Measurements from ENCODE around the gene SLIT3.

The SLIT3 gene

DNA sequence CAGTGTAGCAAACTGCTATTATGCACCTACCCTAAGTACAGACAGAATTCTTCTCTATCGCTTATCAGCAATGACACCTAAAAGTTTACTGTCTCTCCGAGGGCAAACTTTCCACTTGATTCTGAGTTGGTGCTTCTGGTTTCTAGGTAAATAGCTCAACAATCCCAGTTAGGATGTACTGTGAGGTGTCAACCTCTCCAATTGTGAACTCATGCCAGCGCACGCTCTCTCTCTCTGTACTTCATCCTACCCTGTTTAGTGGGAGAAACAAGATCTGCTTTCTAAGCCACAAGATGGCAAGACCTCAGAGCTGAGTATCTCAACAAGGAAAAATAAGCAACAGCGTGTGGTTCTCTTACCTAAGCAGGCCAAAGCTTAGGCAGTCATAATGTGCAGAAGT is 335.3 kb downstream of the SLIT3 start:
- Histone ChIP-seq H3K36me3 (replicated peaks) (no peaks in the 10 kb centered on the region), H3K27me3 (replicated peaks) (no peaks in the 10 kb centered on the region), H3K4me3 (ENCODE audit: low read depth, low read length) (no peak overlapping the region), H3K27ac (no peak overlapping the region)
- TF ChIP-seq, protein P1, sequence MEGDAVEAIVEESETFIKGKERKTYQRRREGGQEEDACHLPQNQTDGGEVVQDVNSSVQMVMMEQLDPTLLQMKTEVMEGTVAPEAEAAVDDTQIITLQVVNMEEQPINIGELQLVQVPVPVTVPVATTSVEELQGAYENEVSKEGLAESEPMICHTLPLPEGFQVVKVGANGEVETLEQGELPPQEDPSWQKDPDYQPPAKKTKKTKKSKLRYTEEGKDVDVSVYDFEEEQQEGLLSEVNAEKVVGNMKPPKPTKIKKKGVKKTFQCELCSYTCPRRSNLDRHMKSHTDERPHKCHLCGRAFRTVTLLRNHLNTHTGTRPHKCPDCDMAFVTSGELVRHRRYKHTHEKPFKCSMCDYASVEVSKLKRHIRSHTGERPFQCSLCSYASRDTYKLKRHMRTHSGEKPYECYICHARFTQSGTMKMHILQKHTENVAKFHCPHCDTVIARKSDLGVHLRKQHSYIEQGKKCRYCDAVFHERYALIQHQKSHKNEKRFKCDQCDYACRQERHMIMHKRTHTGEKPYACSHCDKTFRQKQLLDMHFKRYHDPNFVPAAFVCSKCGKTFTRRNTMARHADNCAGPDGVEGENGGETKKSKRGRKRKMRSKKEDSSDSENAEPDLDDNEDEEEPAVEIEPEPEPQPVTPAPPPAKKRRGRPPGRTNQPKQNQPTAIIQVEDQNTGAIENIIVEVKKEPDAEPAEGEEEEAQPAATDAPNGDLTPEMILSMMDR (IDR thresholded peaks at IDR 0.05; ENCODE audit: low read depth, low read length, missing control alignments): no peak
- in situ Hi-C loops (cut with HindIII; ENCODE audit: low pct_ligation_motif_present, low sequenced_read_pairs): no loop called here
- no peak for DNase-seq

DNA sequence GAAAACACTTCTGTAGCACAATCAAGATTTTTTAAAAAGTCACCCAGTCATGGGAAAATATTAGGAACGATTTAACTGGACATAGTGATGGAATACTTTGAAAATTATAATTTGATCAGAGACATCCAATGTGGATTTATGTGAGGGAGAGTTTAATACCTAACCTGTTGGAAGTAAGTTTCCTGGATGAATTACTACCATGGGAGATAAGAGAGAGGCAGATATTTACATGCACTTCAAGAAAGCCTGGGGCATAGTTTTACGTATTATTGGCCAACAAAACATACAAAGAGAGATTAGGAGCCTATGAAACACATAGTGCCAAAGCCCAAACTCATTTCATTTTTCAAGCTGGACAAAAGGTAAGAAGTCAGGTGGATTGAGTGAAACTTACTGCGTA is 336.8 kb downstream of the SLIT3 start:
- TF ChIP-seq, protein P1 (IDR thresholded peaks at IDR 0.05; ENCODE audit: low read depth, low read length, missing control alignments): no peak
- Histone ChIP-seq H3K36me3 (replicated peaks) (no peaks in the 10 kb centered on the region), H3K27ac (no peak overlapping the region), H3K4me3 (ENCODE audit: low read depth, low read length) (no peak overlapping the region), H3K27me3 (replicated peaks) (no peaks in the 10 kb centered on the region)
- in situ Hi-C loops (cut with HindIII; ENCODE audit: low pct_ligation_motif_present, low sequenced_read_pairs): no loop called here
- no peak for DNase-seq

DNA sequence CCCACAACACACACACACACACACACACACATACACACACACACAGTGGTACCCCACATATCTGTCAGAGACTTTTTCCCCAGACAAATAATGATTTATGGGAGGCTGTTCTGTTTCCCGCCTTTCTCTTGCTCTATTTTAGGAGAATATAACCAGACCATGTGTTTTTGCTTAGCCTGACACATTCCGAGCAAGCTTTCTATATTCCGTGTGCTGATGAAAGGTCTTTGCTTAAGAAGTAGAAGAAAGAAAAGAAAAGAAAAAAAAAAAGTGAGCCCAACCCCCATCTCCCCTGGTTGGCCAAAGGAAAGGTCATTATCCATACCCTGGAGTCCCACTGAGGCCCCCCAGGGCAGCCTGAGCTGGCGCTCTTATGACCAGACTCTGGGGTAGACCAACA is 338.6 kb downstream of the SLIT3 start:
- no peak for DNase-seq
- no peak overlapping the region for H3K27ac ChIP-seq
- H3K36me3 ChIP-seq (replicated peaks): no peaks in the 10 kb centered on the region
- H3K4me3 ChIP-seq (ENCODE audit: low read depth, low read length): no peak overlapping the region
- no peaks in the 10 kb centered on the region for H3K27me3 ChIP-seq (replicated peaks)
- in situ Hi-C loops (cut with HindIII; ENCODE audit: low pct_ligation_motif_present, low sequenced_read_pairs): no loop called here
- TF ChIP-seq, protein P1 (IDR thresholded peaks at IDR 0.05; ENCODE audit: low read depth, low read length, missing control alignments): no peak

DNA sequence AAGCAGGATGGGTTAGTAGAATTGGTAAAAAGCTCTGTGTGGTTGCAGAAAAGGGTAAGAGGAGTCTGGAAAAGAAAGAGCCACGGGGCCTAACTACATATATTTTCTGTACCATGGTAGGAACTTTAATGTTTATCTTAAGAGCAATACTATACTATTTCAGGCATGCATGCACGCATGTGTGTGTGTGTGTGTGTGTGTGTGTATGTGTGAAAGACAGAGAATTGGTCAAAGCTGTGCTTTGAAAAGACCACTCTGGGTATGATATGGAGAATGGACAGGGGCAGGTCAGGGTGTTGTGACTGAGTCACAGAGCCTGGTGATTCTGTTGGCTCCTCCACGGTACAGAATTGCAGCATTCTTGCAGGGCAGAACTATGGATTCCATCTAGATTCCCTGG is 339.3 kb downstream of the SLIT3 start:
- Histone ChIP-seq H3K27ac (no peak overlapping the region), H3K27me3 (replicated peaks) (no peaks in the 10 kb centered on the region), H3K36me3 (replicated peaks) (no peaks in the 10 kb centered on the region), H3K4me3 (ENCODE audit: low read depth, low read length) (no peak overlapping the region)
- in situ Hi-C loops (cut with HindIII; ENCODE audit: low pct_ligation_motif_present, low sequenced_read_pairs): no loop called here
- no peak for DNase-seq
- TF ChIP-seq, protein P1 (IDR thresholded peaks at IDR 0.05; ENCODE audit: low read depth, low read length, missing control alignments): no peak

DNA sequence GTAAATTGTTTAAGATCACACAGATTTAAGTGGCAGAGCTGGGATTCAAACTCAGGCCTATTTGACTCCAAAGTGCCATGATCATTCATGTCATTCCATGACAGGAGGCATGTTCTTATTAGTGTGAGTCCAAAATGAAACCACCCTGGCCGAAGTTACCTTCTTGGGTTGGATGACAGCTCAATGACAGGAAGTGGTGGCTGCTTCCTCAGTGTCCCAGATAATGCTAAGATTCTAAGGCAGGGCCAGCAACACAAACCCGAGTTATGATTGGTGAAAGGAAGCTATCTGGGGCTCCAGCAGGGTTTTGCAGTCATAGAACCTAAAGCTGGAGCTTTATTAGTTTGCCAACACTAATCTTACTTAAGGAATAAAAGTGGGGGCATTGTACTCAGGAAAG is 340.4 kb downstream of the SLIT3 start:
- Histone ChIP-seq H3K4me3 (ENCODE audit: low read depth, low read length) (no peak overlapping the region), H3K27ac (no peak overlapping the region), H3K36me3 (replicated peaks) (no peaks in the 10 kb centered on the region), H3K27me3 (replicated peaks) (no peaks in the 10 kb centered on the region)
- in situ Hi-C loops (cut with HindIII; ENCODE audit: low pct_ligation_motif_present, low sequenced_read_pairs): no loop called here
- no peak for DNase-seq
- TF ChIP-seq, protein P1 (IDR thresholded peaks at IDR 0.05; ENCODE audit: low read depth, low read length, missing control alignments): no peak

DNA sequence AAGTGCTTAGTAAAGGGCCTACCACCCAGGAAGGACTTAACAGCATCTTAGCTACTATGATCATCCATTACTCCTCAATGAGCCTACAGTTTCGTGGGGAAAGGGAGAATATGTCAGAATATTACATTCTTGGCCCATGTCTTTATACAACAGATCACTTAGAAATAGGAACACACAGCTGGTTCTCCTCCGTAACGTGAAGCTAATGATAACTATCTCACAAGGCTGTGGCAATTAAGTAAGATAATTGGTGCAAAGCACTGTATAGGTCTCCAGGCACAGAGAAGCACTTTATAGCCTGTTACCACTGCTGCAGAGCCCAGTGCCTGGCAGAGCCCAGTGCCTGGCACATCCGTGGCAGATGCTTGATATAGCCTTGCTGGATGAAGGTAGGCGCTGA is 347.6 kb downstream of the SLIT3 start:
- TF ChIP-seq, protein P1 (IDR thresholded peaks at IDR 0.05; ENCODE audit: low read depth, low read length, missing control alignments): no peak
- no peak for DNase-seq
- no peak overlapping the region for H3K27ac ChIP-seq
- H3K27me3 ChIP-seq (replicated peaks): no peaks in the 10 kb centered on the region
- in situ Hi-C loops (cut with HindIII; ENCODE audit: low pct_ligation_motif_present, low sequenced_read_pairs): no loop called here
- no peaks in the 10 kb centered on the region for H3K36me3 ChIP-seq (replicated peaks)
- no peak overlapping the region for H3K4me3 ChIP-seq (ENCODE audit: low read depth, low read length)
